Mammary microvascular endothelial cell (primary cell): ENCODE data around the gene VGF. TPM values are rescaled to one million over a fixed set of nuclear protein-coding genes. Genes with fewer than 3 reads are reported as not detected.

Source experiments
- total RNA-seq: library from RNA; depleted of rRNA; stranded (reverse); fragments of >200 nt; gene quantifications from 2 replicates; pipeline ENCODE4 v1.2.3, GENCODE V29; 2015

Gene VGF
- 0.07 and 0.20 TPM in 2 replicates for total RNA-seq

GRCh38 chr7:101165075-101165957 is at the start of gene VGF:
Gene VGF, minus strand, starts transcription at chr7:101165569. Its CDS starts 726 bp downstream, at chr7:101164843.

GRCh38 chr7:101200862-101201599 is 35.7 kb upstream of the VGF start, which contains the start of gene MOGAT3:
Gene MOGAT3, minus strand, starts transcription at chr7:101201036. Its CDS starts 182 bp downstream, at chr7:101200854.

GRCh38 chr7:101180130-101180755 is 14.9 kb upstream of the VGF start, which contains the start of gene NAT16:
Gene NAT16, minus strand, starts transcription at chr7:101180293. Its CDS starts 5,486 bp downstream, at chr7:101174807.

GRCh38 chr7:101153969-101154692 is 11.2 kb downstream of the VGF start, which contains the start of gene AP1S1:
Gene AP1S1, plus strand, starts transcription at chr7:101154476. Its CDS starts 39 bp downstream, at chr7:101154515.

GRCh38 chr7:101126651-101127459 is 38.5 kb downstream of the VGF start, which contains the start of gene SERPINE1:
Gene SERPINE1, plus strand, starts transcription at chr7:101127104. Its CDS starts 1,290 bp downstream, at chr7:101128394.

Other genes with a start within 250 kb of the VGF start
- not detected in 2 replicates for gene MUC3A, start 216.0 kb downstream of the VGF start, total RNA-seq
- gene MUC12, start 196.0 kb downstream of the VGF start, total RNA-seq = not detected in 2 replicates
- not detected in 2 replicates for gene MUC17, start 145.5 kb downstream of the VGF start, total RNA-seq
- 11.8 and 14.0 TPM in 2 replicates for gene TRIM56, start 80.1 kb downstream of the VGF start, total RNA-seq
- 1,812 and 1,952 TPM in 2 replicates for gene SERPINE1, start 38.5 kb downstream of the VGF start, total RNA-seq
- gene AP1S1, start 11.1 kb downstream of the VGF start, total RNA-seq = 195 and 198 TPM in 2 replicates
- gene NAT16, start 14.7 kb upstream of the VGF start, total RNA-seq = not detected in 2 replicates
- gene MOGAT3, start 35.5 kb upstream of the VGF start, total RNA-seq = not detected in 2 replicates
- gene PLOD3, start 52.0 kb upstream of the VGF start, total RNA-seq = 116 and 119 TPM in 2 replicates
- gene ZNHIT1, start 52.6 kb upstream of the VGF start, total RNA-seq = 176 and 199 TPM in 2 replicates
- gene CLDN15, start 72.2 kb upstream of the VGF start, total RNA-seq = 3.9 and 4.6 TPM in 2 replicates
- gene FIS1, start 79.5 kb upstream of the VGF start, total RNA-seq = 217 and 271 TPM in 2 replicates
- 20.1 and 28.2 TPM in 2 replicates for gene IFT22, start 156.2 kb upstream of the VGF start, total RNA-seq
- not detected in 2 replicates for gene COL26A1, start 197.3 kb upstream of the VGF start, total RNA-seq